ENCODE measurements around the gene SCAF1.

Gene SCAF1

DNA sequence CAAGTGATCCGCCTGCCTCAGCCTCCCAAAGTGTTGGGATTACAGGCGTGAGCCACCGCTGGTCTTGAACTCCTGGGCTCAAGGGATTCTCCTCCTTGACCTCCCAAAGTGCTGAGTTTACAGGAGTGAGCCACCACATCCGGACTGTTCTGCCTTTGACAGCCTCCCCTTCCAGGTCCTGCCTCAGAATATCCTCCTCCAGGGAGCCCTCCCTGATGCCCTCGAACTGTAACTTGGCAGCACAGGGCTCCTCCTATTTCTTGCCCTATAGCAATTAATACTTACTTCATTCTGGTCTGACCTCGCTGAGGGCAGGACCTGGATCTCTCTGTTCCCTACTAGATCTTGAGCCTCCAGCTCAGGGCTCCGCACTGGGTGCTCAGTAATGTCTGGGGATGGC lies 54.9 kb downstream of the SCAF1 start:
- DNase-seq: no peak
- Histone ChIP-seq H4K8ac (ENCODE audit: low read depth, low read length) (no peak overlapping the region), H3K4ac (ENCODE audit: low read depth, low read length) (no peak overlapping the region), H3K79me2 (ENCODE audit: control insufficient read depth, insufficient read depth, low read length) (no peaks in the 10 kb centered on the region), H3K18ac (ENCODE audit: low read length) (no peak overlapping the region), H3K27ac (ENCODE audit: low read depth, low read length) (no peak overlapping the region), H3K36me3 (ENCODE audit: control insufficient read depth, insufficient read depth, low read length) (no peaks in the 10 kb centered on the region), H3K27me3 (ENCODE audit: insufficient read depth, low read length, poor library complexity) (no peaks in the 10 kb centered on the region), H4K5ac (ENCODE audit: low read length) (no peak overlapping the region), H2BK15ac (replicated peaks; ENCODE audit: low read depth) (no peak overlapping the region), H3K4me3 (ENCODE audit: low read length) (no peak overlapping the region), H2BK120ac (ENCODE audit: low read depth, low read length) (no peak overlapping the region), H3K79me1 (ENCODE audit: low read length) (no peaks in the 10 kb centered on the region), H3K4me1 (ENCODE audit: control insufficient read depth, low read depth, low read length) (no peaks in the 10 kb centered on the region), H3K4me2 (ENCODE audit: low read length) (no peak overlapping the region), H3K9ac (ENCODE audit: low read length) (no peak overlapping the region), H2AK5ac (ENCODE audit: low read length) (no peak overlapping the region), H2BK5ac (ENCODE audit: low read length) (no peak overlapping the region), H3K56ac (ENCODE audit: low read length) (no peak overlapping the region), H3K23ac (ENCODE audit: low read length) (no peak overlapping the region)
- whole genome bisulfite sequencing (ENCODE audit: extremely low coverage, insufficient coverage, low lambda C conversion rate): no CpG with 5 or more reads among the region's 7 CpGs

DNA sequence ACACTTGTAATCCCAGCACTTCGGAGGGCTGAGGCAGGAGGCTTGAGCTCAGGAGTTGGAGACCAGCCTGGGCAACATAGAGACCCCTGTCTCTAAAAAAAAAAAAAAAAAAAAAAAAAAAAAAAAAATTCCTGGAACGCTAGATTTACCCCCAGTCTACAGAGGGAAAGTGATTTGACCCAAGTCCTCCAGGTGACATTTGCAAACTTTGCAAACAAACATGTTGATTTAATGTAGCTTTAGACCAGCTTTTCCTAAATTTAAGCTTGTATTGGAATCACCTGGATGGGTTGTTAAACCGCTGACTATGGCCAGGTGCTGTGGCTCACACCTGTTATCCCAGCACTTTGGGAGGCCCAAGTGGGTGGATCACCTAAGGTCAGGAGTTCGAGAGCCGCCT lies 57.4 kb downstream of the SCAF1 start:
- no peak for DNase-seq
- WGBS (ENCODE audit: extremely low coverage, insufficient coverage, low lambda C conversion rate): no CpG with 5 or more reads among the region's 5 CpGs
- no peak overlapping the region for H2BK5ac ChIP-seq (ENCODE audit: low read length)
- no peak overlapping the region for H2BK120ac ChIP-seq (ENCODE audit: low read depth, low read length)
- no peaks in the 10 kb centered on the region for H3K36me3 ChIP-seq (ENCODE audit: control insufficient read depth, insufficient read depth, low read length)
- H3K23ac ChIP-seq (ENCODE audit: low read length): no peak overlapping the region
- no peak overlapping the region for H3K9ac ChIP-seq (ENCODE audit: low read length)
- H3K18ac ChIP-seq (ENCODE audit: low read length): no peak overlapping the region
- H3K79me2 ChIP-seq (ENCODE audit: control insufficient read depth, insufficient read depth, low read length): no peaks in the 10 kb centered on the region
- H4K8ac ChIP-seq (ENCODE audit: low read depth, low read length): no peak overlapping the region
- H3K4ac ChIP-seq (ENCODE audit: low read depth, low read length): no peak overlapping the region
- no peak overlapping the region for H3K4me2 ChIP-seq (ENCODE audit: low read length)
- no peak overlapping the region for H2BK15ac ChIP-seq (replicated peaks; ENCODE audit: low read depth)
- H3K27me3 ChIP-seq (ENCODE audit: insufficient read depth, low read length, poor library complexity): no peaks in the 10 kb centered on the region
- no peak overlapping the region for H4K5ac ChIP-seq (ENCODE audit: low read length)
- H3K4me3 ChIP-seq (ENCODE audit: low read length): no peak overlapping the region
- no peak overlapping the region for H2AK5ac ChIP-seq (ENCODE audit: low read length)
- no peaks in the 10 kb centered on the region for H3K79me1 ChIP-seq (ENCODE audit: low read length)
- H3K56ac ChIP-seq (ENCODE audit: low read length): no peak overlapping the region
- no peak overlapping the region for H3K27ac ChIP-seq (ENCODE audit: low read depth, low read length)
- no peaks in the 10 kb centered on the region for H3K4me1 ChIP-seq (ENCODE audit: control insufficient read depth, low read depth, low read length)

DNA sequence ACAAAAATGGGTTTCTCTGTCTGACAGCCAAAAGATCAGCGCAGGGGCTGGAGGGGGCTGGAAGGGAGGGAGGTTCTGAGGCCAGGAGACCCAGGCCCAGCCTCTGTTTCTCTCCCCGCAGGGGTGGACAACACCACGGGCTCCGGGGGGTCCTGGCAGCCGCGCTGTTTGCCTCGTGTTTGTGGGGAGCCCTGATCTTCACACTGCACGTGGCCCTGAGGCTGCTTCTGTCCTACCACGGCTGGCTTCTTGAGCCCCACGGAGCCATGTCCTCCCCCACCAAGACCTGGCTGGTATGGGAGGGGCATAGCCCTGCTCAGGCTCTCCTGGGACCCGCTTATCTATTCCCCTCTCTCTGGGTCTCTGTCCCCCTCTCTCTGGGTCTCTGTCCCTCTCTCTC lies 58.6 kb downstream of the SCAF1 start:
- no peak overlapping the region for H3K56ac ChIP-seq (ENCODE audit: low read length)
- no peak overlapping the region for H2BK120ac ChIP-seq (ENCODE audit: low read depth, low read length)
- no peak overlapping the region for H2AK5ac ChIP-seq (ENCODE audit: low read length)
- H3K27me3 ChIP-seq (ENCODE audit: insufficient read depth, low read length, poor library complexity): no peaks in the 10 kb centered on the region
- H3K79me1 ChIP-seq (ENCODE audit: low read length): no peaks in the 10 kb centered on the region
- H3K4ac ChIP-seq (ENCODE audit: low read depth, low read length): no peak overlapping the region
- no peak overlapping the region for H2BK5ac ChIP-seq (ENCODE audit: low read length)
- no peak overlapping the region for H2BK15ac ChIP-seq (replicated peaks; ENCODE audit: low read depth)
- no peaks in the 10 kb centered on the region for H3K4me1 ChIP-seq (ENCODE audit: control insufficient read depth, low read depth, low read length)
- no peak overlapping the region for H3K4me2 ChIP-seq (ENCODE audit: low read length)
- H3K4me3 ChIP-seq (ENCODE audit: low read length): no peak overlapping the region
- H3K23ac ChIP-seq (ENCODE audit: low read length): no peak overlapping the region
- H3K79me2 ChIP-seq (ENCODE audit: control insufficient read depth, insufficient read depth, low read length): no peaks in the 10 kb centered on the region
- no peak overlapping the region for H4K8ac ChIP-seq (ENCODE audit: low read depth, low read length)
- H3K18ac ChIP-seq (ENCODE audit: low read length): no peak overlapping the region
- no peak overlapping the region for H4K5ac ChIP-seq (ENCODE audit: low read length)
- no peak overlapping the region for H3K27ac ChIP-seq (ENCODE audit: low read depth, low read length)
- no peak for DNase-seq
- no CpG with 5 or more reads among the region's 11 CpGs for WGBS (ENCODE audit: extremely low coverage, insufficient coverage, low lambda C conversion rate)
- no peak overlapping the region for H3K9ac ChIP-seq (ENCODE audit: low read length)
- H3K36me3 ChIP-seq (ENCODE audit: control insufficient read depth, insufficient read depth, low read length): no peaks in the 10 kb centered on the region

DNA sequence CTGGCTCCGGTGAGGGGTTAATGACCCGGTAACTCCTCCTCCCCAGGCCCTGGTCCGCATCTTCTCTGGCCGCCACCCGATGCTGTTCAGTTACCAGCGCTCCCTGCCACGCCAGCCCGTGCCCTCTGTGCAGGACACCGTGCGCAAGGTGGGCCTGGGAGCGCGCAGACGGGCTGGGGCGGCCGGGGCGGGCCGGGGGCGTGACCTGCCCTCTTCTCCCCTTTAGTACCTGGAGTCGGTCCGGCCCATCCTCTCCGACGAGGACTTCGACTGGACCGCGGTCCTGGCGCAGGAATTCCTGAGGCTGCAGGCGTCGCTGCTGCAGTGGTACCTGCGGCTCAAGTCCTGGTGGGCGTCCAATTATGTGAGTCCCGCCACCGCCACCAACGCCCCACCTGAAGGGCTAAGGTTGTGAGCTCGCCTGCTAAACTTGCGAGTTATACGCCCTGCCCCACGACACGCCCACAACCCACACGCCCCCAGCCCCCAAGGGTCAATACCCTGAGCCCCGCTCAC lies 59.3 kb downstream of the SCAF1 start:
- no peak for DNase-seq
- no peak overlapping the region for H4K5ac ChIP-seq (ENCODE audit: low read length)
- no peaks in the 10 kb centered on the region for H3K79me2 ChIP-seq (ENCODE audit: control insufficient read depth, insufficient read depth, low read length)
- no peak overlapping the region for H3K27ac ChIP-seq (ENCODE audit: low read depth, low read length)
- H3K9ac ChIP-seq (ENCODE audit: low read length): no peak overlapping the region
- no peaks in the 10 kb centered on the region for H3K79me1 ChIP-seq (ENCODE audit: low read length)
- H3K4ac ChIP-seq (ENCODE audit: low read depth, low read length): no peak overlapping the region
- no peaks in the 10 kb centered on the region for H3K36me3 ChIP-seq (ENCODE audit: control insufficient read depth, insufficient read depth, low read length)
- no peak overlapping the region for H2AK5ac ChIP-seq (ENCODE audit: low read length)
- no peak overlapping the region for H3K4me3 ChIP-seq (ENCODE audit: low read length)
- H3K56ac ChIP-seq (ENCODE audit: low read length): no peak overlapping the region
- H2BK15ac ChIP-seq (replicated peaks; ENCODE audit: low read depth): no peak overlapping the region
- 100% methylated on average over 3 of the region's 40 CpGs for WGBS (ENCODE audit: extremely low coverage, insufficient coverage, low lambda C conversion rate)
- H3K4me1 ChIP-seq (ENCODE audit: control insufficient read depth, low read depth, low read length): no peaks in the 10 kb centered on the region
- H3K18ac ChIP-seq (ENCODE audit: low read length): no peak overlapping the region
- H3K27me3 ChIP-seq (ENCODE audit: insufficient read depth, low read length, poor library complexity): no peaks in the 10 kb centered on the region
- no peak overlapping the region for H2BK5ac ChIP-seq (ENCODE audit: low read length)
- no peak overlapping the region for H3K23ac ChIP-seq (ENCODE audit: low read length)
- no peak overlapping the region for H3K4me2 ChIP-seq (ENCODE audit: low read length)
- no peak overlapping the region for H4K8ac ChIP-seq (ENCODE audit: low read depth, low read length)
- H2BK120ac ChIP-seq (ENCODE audit: low read depth, low read length): no peak overlapping the region

DNA sequence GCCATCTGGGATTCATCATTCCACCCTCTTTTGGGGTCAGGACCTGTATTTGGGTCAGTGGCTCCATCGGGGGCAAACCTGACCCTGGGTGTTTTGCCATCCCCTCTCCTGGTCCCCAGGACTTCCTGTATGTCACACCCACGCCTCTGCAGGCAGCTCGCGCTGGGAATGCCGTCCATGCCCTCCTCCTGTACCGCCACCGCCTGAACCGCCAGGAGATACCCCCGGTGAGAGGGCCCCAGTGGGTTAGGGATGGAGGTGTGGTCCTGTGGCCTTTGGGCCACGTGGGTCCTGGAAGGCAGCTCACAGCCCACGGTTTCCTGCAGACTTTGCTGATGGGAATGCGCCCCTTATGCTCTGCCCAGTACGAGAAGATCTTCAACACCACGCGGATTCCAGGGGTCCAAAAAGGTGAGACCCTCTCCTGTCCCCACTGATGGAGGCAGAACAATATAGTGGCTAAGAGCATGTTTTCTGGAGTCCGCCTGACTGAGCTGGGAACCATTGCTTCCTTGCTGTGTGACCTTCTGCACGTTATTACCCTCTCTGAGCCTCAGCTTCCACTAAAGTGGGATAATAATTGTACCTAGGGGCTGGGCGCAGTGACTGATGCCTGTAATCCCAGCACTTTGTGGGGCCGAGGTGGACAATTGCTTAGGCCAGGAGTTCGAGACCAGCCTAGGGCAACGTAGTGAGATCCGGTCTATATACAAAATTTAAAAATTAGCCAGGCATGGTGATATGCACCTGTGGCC lies 63.1 kb downstream of the SCAF1 start:
- no peaks in the 10 kb centered on the region for H3K4me1 ChIP-seq (ENCODE audit: control insufficient read depth, low read depth, low read length)
- no peak overlapping the region for H3K9ac ChIP-seq (ENCODE audit: low read length)
- no peak overlapping the region for H3K18ac ChIP-seq (ENCODE audit: low read length)
- no peak overlapping the region for H4K8ac ChIP-seq (ENCODE audit: low read depth, low read length)
- H4K5ac ChIP-seq (ENCODE audit: low read length): no peak overlapping the region
- H3K4me2 ChIP-seq (ENCODE audit: low read length): no peak overlapping the region
- H3K4me3 ChIP-seq (ENCODE audit: low read length): no peak overlapping the region
- no peak overlapping the region for H3K27ac ChIP-seq (ENCODE audit: low read depth, low read length)
- H3K36me3 ChIP-seq (ENCODE audit: control insufficient read depth, insufficient read depth, low read length): no peaks in the 10 kb centered on the region
- H3K79me1 ChIP-seq (ENCODE audit: low read length): no peaks in the 10 kb centered on the region
- H2AK5ac ChIP-seq (ENCODE audit: low read length): no peak overlapping the region
- H3K23ac ChIP-seq (ENCODE audit: low read length): no peak overlapping the region
- H3K56ac ChIP-seq (ENCODE audit: low read length): no peak overlapping the region
- H2BK15ac ChIP-seq (replicated peaks; ENCODE audit: low read depth): no peak overlapping the region
- H2BK120ac ChIP-seq (ENCODE audit: low read depth, low read length): no peak overlapping the region
- H3K79me2 ChIP-seq (ENCODE audit: control insufficient read depth, insufficient read depth, low read length): no peaks in the 10 kb centered on the region
- no peaks in the 10 kb centered on the region for H3K27me3 ChIP-seq (ENCODE audit: insufficient read depth, low read length, poor library complexity)
- no peak for DNase-seq
- no peak overlapping the region for H2BK5ac ChIP-seq (ENCODE audit: low read length)
- whole genome bisulfite sequencing (ENCODE audit: extremely low coverage, insufficient coverage, low lambda C conversion rate): no CpG with 5 or more reads among the region's 22 CpGs
- H3K4ac ChIP-seq (ENCODE audit: low read depth, low read length): no peak overlapping the region

DNA sequence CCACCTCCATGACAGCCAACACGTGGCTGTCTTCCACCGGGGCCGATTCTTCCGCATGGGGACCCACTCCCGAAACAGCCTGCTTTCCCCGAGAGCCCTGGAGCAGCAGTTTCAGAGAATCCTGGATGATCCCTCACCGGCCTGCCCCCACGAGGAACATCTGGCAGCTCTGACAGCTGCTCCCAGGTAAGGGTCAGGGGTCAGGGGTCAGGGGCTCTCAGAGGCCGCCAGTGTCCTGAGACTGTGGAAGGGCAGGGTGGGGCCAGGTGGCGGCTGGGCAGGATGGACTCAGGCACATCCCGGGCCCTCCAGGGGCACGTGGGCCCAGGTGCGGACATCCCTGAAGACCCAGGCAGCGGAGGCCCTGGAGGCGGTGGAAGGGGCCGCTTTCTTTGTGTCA lies 63.9 kb downstream of the SCAF1 start:
- Histone ChIP-seq H3K9ac (ENCODE audit: low read length) (no peak overlapping the region), H2AK5ac (ENCODE audit: low read length) (no peak overlapping the region), H3K79me2 (ENCODE audit: control insufficient read depth, insufficient read depth, low read length) (no peaks in the 10 kb centered on the region), H3K4ac (ENCODE audit: low read depth, low read length) (no peak overlapping the region), H3K79me1 (ENCODE audit: low read length) (no peaks in the 10 kb centered on the region), H3K18ac (ENCODE audit: low read length) (no peak overlapping the region), H3K27ac (ENCODE audit: low read depth, low read length) (no peak overlapping the region), H3K23ac (ENCODE audit: low read length) (no peak overlapping the region), H2BK15ac (replicated peaks; ENCODE audit: low read depth) (no peak overlapping the region), H3K27me3 (ENCODE audit: insufficient read depth, low read length, poor library complexity) (no peaks in the 10 kb centered on the region), H3K56ac (ENCODE audit: low read length) (no peak overlapping the region), H3K4me3 (ENCODE audit: low read length) (no peak overlapping the region), H2BK5ac (ENCODE audit: low read length) (no peak overlapping the region), H4K5ac (ENCODE audit: low read length) (no peak overlapping the region), H2BK120ac (ENCODE audit: low read depth, low read length) (no peak overlapping the region), H3K4me2 (ENCODE audit: low read length) (no peak overlapping the region), H3K4me1 (ENCODE audit: control insufficient read depth, low read depth, low read length) (no peaks in the 10 kb centered on the region), H4K8ac (ENCODE audit: low read depth, low read length) (no peak overlapping the region), H3K36me3 (ENCODE audit: control insufficient read depth, insufficient read depth, low read length) (no peaks in the 10 kb centered on the region)
- no CpG with 5 or more reads among the region's 16 CpGs for WGBS (ENCODE audit: extremely low coverage, insufficient coverage, low lambda C conversion rate)
- DNase-seq: no peak

Data from mesendoderm (in vitro differentiated cells).